Nephron (organoid): ENCODE data around the gene C16orf82.

Experiments
- H3K27ac Mint-ChIP-seq, 3 experiments: 2 replicates each; pipeline ENCODE4 v1.8.0; 2020; ENCODE audit warnings: mixed read lengths in 3 of 3, mild to moderate bottlenecking in 2 of 3, moderate library complexity in 1 of 3
- H3K27me3 Mint-ChIP-seq: 2 replicates; pipeline ENCODE4 v1.8.0; 2021; ENCODE audit warnings: low read depth, mild to moderate bottlenecking, moderate library complexity, mixed read lengths
- H3K36me3 Mint-ChIP-seq: 2 replicates; pipeline ENCODE4 v1.8.0; 2020; ENCODE audit warnings: low read depth, mixed read lengths
- H3K4me1 Mint-ChIP-seq: 2 replicates; pipeline ENCODE4 v1.8.0; 2020; ENCODE audit warnings: mixed read lengths
- H3K4me3 Mint-ChIP-seq, 3 experiments: 2 replicates each; pipeline ENCODE4 v1.8.0; 2020; ENCODE audit warnings: mild to moderate bottlenecking in 3 of 3, mixed read lengths in 3 of 3, moderate library complexity in 2 of 3
- H3K9me3 Mint-ChIP-seq: 2 replicates; pipeline ENCODE4 v1.8.0; 2020; ENCODE audit warnings: mixed read lengths
- CTCF ChIP-seq, 3 experiments: fragments of 200-600 bp; sonication (generic); IDR thresholded peaks; one replicate each; pipeline ENCODE4 v1.5.0; 2021; ENCODE audit warnings: antibody characterized with exemption in 3 of 3; ENCODE audit not compliant: unreplicated experiment in 3 of 3

Gene C16orf82

GRCh38 chr16:27029525-27029924, 37.2 kb upstream of the C16orf82 start:
- Mint-ChIP-seq H3K9me3 (no peaks in the 10 kb centered on the region), H3K27me3 (no peaks in the 10 kb centered on the region), H3K36me3 (no peaks in the 10 kb centered on the region), H3K27ac (no peak overlapping the region), H3K4me3 (no peak overlapping the region), H3K4me1 (no peaks in the 10 kb centered on the region)
- TF ChIP-seq CTCF (IDR thresholded peaks at IDR 0.05; ENCODE audit: unreplicated experiment in 3 of 3), result no peak

GRCh38 chr16:27033281-27033979, 33.3 kb upstream of the C16orf82 start:
- H3K9me3 Mint-ChIP-seq, result peaks cover 4% of the 10 kb centered on the region
- no peak for TF ChIP-seq CTCF (IDR thresholded peaks at IDR 0.05; ENCODE audit: unreplicated experiment in 3 of 3)
- no peak overlapping the region for H3K27ac Mint-ChIP-seq
- no peak overlapping the region for H3K4me3 Mint-ChIP-seq
- H3K36me3 Mint-ChIP-seq, result no peaks in the 10 kb centered on the region
- H3K27me3 Mint-ChIP-seq, result no peaks in the 10 kb centered on the region
- H3K4me1 Mint-ChIP-seq, result no peaks in the 10 kb centered on the region

GRCh38 chr16:27040732-27041131, 26.0 kb upstream of the C16orf82 start:
- TF ChIP-seq CTCF (IDR thresholded peaks at IDR 0.05; ENCODE audit: unreplicated experiment in 3 of 3), result no peak
- no peaks in the 10 kb centered on the region for H3K4me1 Mint-ChIP-seq
- H3K27ac Mint-ChIP-seq, result no peak overlapping the region
- no peak overlapping the region for H3K4me3 Mint-ChIP-seq
- H3K9me3 Mint-ChIP-seq, result peaks cover 5% of the 10 kb centered on the region
- no peaks in the 10 kb centered on the region for H3K36me3 Mint-ChIP-seq
- peaks cover 9% of the 10 kb centered on the region for H3K27me3 Mint-ChIP-seq

GRCh38 chr16:27046958-27047518, 19.7 kb upstream of the C16orf82 start:
- no peak overlapping the region for H3K4me3 Mint-ChIP-seq
- H3K4me1 Mint-ChIP-seq, result no peaks in the 10 kb centered on the region
- no peaks in the 10 kb centered on the region for H3K27me3 Mint-ChIP-seq
- TF ChIP-seq CTCF (IDR thresholded peaks at IDR 0.05; ENCODE audit: unreplicated experiment in 3 of 3), result no peak
- H3K27ac Mint-ChIP-seq, result no peak overlapping the region
- H3K36me3 Mint-ChIP-seq, result no peaks in the 10 kb centered on the region
- no peaks in the 10 kb centered on the region for H3K9me3 Mint-ChIP-seq

- no peaks in the 10 kb centered on the region for H3K9me3 Mint-ChIP-seq
- no peaks in the 10 kb centered on the region for H3K4me1 Mint-ChIP-seq
- no peak overlapping the region for H3K27ac Mint-ChIP-seq
These were observed 18.4 kb upstream of the C16orf82 start for GRCh38 chr16:27048316-27048715.

More at GRCh38 chr16:27048316-27048715, 18.4 kb upstream of the C16orf82 start:
- TF ChIP-seq CTCF (IDR thresholded peaks at IDR 0.05; ENCODE audit: unreplicated experiment in 3 of 3), result no peak
- Mint-ChIP-seq H3K4me3 (no peak overlapping the region), H3K36me3 (no peaks in the 10 kb centered on the region), H3K27me3 (no peaks in the 10 kb centered on the region)
